HG03442 (cell line): ENCODE data around the gene PTP4A2.
"Not testable (repeated sequence)": the region's sequence is repeated elsewhere in the genome, so short reads cannot be mapped to it uniquely, and the experiment has no call there.

Experiments
- ATAC-seq: cut with Tn5 transposase; IDR thresholded peaks from one replicate; pipeline ENCODE4 v1.9.1; 2021; ENCODE audit warnings: mild to moderate bottlenecking, moderate library complexity; ENCODE audit not compliant: unreplicated experiment

Gene PTP4A2

DNA sequence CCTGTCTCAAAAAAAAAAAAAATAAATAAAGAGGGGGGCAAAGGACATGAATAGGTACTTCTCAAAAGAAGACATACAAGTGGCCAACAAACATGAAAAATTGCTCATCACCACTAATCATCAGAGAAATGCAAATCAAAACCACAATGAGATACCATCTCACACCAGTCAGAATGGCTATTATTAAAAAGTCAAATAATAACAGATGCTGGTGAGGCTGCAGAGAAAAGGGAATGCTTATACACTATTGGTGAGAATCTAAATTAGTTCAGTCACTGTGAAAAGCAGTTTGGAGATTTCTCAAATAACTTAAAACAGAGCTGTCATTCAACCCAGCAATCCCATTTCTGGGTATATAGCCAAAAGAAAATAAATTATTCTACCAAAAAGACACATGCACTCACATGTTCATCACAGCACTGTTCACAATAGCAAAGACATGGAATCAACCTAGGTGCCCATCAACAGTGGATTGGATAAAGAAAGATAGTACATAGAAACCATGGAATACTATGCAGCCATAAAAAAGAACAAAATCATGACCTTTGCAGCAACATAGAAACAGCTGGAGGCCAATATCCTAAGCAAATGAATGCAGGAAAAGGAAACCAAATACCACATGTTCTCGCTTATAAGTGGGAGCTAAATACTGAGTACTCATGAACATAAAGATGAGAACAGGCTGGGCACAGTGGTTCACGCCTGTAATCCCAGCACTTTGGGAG is 42.5 kb downstream of the PTP4A2 start:
- not testable (repeated sequence) for ATAC-seq

DNA sequence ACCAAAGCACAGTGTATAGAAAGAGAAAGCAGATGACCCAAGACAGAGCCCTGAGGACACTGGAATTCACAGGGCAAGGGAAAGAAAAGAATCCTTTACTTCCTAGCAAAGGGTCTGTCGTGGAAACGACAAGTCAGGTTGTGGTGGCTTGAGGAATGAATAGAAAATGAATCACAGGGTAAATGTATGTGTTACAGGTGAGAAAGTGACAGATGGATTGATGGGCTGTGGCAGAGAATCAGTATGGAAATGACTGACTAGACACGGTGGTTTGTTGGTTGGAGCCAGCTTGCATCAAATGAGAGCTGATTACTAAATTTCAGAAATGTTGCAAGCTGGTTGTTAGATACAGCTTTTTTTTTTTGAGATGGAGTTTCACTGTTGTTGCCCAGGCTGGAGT is 46.9 kb downstream of the PTP4A2 start:
- no peak for ATAC-seq

DNA sequence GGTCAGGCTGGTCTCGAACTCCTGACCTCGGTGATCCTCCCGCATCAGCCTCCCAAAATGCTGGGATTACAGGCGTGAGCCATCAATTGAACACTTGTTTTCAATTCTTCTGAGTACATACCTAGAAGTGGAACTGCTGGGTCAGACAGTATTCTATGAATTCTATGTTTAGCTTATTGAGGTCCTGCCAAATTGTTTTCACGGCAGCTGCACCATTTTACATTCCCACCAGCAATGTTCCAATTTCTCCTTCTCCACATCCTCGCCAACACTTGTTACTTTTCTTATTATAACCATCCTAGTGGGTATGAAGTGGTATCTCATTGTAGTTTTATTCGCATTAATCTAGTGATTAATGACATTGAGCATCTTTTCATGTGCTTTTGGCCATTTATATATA is 49.9 kb downstream of the PTP4A2 start:
- no peak for ATAC-seq

DNA sequence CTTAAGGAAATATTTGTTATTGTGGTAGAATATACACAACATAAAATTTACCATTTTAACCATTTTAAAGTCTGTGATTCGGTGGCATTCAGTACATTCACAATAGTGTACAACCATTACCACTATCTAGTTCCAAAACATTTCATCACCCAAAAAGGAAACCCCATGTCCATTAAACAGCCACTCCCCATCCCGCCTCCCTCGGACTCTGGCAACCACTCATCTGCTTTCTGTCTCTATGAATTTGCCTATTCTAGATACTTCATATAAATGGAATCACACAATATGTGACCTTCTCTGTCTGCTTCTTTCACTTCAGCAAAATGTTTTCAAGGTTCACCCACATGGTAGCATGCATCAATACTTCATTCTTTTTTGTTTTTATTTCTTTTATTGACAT is 51.3 kb downstream of the PTP4A2 start:
- no peak for ATAC-seq

GRCh38 chr1:31885851-31886250 is 52.3 kb downstream of the PTP4A2 start:
- ATAC-seq: no peak

DNA sequence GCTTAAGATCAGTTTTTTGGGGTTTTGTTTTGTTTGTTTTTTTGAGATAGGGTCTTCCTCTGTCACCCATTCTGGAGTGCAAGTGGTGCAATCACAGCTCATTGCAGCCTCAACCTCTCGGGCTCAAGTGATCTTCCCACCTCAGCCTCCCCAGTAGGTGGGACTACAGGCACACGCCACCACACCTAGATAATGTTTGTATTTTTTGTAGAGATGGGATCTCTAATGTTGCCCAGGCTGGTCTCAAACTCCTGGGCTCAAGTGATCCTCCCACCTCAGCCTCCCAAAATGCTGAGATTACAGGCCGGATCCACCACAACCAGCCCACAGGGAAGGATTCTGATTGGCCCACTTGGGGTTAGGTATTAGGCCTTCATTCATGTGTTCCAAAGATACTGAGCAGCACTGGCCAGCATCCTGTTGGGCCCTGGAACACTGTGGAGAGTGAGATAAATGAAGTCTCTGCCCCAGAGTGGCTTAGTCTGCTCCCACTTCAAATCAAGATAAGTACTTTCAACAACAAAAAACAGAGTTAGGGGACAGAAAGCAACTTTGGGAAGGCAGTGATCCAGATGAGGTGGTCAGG is 54.7 kb downstream of the PTP4A2 start:
- ATAC-seq: no peak

- ATAC-seq: no peak
These were observed 56.5 kb downstream of the PTP4A2 start for GRCh38 chr1:31881688-31882000.

DNA sequence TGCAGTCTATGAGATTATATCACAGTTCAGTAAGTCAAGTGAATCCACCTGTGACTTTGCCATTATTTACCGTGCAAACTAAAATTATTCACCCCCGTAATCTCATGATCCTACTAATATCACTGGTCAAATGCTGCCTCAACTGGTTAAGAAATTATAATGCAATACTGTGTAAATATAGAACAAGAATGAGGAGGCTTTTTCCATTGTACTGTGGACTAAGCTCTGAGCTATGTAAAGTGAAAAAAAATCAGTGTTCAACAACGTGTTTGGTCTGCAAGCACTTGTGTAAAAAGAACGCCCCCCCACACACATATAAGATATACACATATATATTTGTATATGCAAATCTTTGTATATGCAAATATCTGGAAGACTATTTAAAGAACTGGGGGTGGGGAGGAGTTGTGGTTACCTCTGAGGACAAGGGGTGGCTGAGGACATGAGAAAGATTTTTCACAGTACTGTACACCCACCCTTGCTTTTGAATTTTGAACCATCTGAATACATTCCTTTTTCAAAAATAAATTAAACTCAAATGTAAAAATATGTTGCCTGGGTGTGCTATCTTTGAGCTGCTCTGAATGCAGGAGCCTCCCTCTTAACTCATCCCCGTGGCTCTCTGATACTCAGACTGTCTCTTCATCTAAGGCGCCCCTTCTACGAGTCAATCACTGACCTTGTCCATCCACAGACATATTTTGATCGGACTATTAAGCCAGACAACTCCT is 57.0 kb downstream of the PTP4A2 start:
- ATAC-seq: no peak

DNA sequence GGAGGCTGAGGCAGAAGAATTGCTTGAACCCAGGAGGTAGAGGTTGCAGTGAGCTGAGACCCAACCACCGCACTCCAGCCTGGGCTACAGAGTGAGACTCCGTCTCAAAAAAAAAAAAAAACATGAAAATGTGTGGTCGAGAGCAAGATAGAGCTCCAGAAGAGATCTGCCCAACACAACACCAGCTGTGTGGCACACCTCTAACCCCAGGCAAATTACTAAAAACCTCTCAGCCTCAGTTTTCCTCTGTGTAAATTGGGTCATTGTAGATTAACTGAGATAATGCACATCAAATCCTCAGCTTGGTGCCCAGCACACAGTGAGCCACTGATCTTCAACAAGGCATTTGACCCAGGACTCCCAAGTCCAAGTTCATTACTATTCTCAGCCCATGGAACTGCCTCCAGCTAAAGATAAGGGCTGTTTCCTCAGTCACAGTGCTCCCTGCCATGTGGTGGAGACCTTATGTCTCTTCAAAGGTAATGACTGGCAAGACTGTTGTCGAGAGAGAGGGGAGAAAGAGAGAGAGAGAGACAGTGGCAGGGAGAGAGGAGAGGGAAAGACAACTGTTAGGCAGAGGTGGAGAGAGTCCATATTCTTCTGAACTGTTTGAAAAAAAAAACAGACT is 58.1 kb downstream of the PTP4A2 start:
- no peak for ATAC-seq

DNA sequence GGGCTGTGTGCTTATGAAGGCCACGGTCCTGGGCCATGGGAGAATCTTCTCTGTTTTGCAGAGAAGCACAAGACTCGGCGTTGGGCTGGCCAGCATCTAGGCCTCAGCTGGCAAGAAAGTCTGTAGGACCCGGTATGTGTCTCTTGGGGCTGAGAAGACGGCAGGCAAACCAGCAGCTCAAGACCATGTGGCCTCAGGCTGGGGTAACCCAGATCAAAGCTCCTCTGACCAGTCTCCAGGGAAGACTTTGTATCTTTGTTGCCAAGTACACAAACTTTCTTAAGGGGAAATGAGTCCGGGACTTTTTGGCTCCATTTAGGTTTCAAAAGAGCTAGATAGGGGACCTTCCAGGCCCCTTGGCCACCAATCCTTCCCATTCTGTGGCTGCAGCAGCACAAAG is 60.1 kb downstream of the PTP4A2 start:
- ATAC-seq: no peak

DNA sequence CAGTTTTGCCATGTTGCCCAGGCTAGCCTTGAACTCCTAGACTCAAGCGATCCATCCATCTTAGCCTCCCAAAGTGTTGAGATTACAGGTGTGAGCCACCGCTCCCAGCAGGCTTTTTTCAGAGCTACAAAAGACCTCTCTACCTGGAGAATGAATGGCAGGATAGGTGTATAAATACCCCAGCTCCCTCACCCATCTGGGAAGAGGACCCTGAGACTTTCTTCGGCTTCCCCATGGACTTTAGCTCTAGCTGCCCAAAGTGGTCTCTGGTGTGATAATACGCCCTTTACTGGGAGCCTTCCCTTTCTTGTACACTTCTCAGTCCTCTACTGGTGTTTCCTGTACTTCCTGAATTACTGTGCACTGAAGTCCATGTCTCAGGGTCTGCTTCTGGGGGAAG is 60.6 kb downstream of the PTP4A2 start:
- no peak for ATAC-seq

DNA sequence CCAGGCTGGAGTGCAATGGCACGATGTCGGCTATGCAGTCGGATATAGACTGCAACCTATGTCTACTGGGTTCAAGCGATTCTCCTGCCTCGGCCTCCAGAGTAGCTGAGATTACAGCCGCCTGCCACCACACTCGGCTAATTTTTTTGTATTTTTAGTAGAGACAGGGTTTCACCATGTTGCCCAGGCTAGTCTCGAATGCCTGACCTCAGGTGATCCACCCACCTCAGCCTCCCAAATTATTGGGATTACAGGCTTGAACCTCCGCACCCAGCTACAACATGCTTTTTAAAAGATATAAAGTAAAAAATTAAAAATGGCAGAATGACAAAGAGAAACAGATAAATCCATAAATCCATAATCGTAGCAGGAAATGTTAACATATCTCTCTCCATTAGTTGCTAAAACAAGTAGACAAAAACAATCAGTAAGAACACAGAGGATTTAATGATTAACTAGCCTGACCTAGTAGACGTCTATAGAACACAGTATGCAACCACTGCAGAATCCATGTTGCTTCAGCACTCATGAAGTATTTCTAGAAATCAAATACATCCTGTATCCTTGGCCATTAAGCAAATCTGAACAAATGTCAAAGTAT is 62.4 kb downstream of the PTP4A2 start:
- no peak for ATAC-seq

GRCh38 chr1:31874942-31875341 is 63.2 kb downstream of the PTP4A2 start:
- ATAC-seq: no peak

- no peak for ATAC-seq
These were observed 65.2 kb downstream of the PTP4A2 start for GRCh38 chr1:31872658-31873636.

GRCh38 chr1:31871703-31872102 is 66.5 kb downstream of the PTP4A2 start:
- no peak for ATAC-seq

DNA sequence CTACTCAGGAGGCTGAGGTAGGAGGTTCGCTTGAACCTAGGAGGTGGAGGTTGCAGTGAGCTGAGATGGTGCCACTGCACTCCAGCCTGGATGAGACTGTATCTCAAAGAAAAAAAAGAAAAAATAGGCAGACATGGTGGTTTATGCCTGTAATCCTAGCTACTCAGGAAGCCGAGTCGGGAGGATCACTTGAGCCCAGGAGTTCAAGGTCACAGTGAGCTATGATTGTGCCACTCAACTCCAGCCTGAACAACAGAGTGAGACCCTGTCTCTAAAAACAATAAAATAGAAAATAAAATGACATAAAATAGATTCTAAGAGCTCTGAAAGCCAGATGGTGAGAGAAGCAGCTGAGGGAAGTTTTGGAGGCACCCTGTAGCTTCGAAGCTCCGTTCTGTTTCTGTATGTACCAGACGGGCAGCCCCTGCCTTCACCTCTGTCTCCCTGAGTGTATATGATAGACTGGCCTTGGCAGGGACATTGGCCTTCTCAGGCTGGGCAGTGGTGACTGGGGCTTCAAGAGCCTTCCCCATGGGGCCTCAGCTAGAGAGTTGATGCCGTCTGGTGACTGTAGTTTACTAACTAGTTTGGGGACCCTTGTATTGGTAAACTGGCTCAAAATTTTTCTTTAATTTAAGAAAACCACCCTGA is 68.0 kb downstream of the PTP4A2 start:
- ATAC-seq: no peak

- no peak for ATAC-seq
These were observed 68.7 kb downstream of the PTP4A2 start for GRCh38 chr1:31869449-31869848.

- no peak for ATAC-seq
These were observed 69.3 kb downstream of the PTP4A2 start for GRCh38 chr1:31868862-31869261.

DNA sequence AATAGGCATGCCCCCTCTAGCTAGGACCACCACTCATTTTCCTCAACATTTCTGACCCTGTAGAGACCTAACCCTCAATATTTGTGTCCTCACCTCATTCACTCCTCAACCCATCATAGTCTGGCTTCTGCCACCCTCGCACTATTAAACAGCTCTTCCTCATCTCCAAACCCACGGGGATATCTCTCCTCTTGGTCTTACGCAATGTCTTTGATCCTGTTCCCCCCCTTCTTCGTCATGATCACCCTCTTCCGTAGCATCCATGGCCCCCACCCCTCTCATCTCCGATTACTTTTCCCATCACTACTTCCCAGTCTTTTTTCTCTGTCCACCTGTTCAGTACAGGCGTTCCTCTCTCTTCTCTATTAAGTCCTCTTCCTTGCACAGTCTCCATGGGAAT is 70.6 kb downstream of the PTP4A2 start:
- ATAC-seq: no peak
